TTC549 (cell line): ENCODE results near the gene EIF2D.
"Not testable (repeated sequence)": the region's sequence is repeated elsewhere in the genome, so short reads cannot be mapped to it uniquely, and the experiment has no call there.

ENCODE experiments used
- FAIRE-seq: peaks from 2 replicates; lab custom pipeline; 2012; peaks lifted over from hg19 to GRCh38; lab: Jason Lieb, UNC

The EIF2D gene

GRCh38 chr1:206586501-206587445 is 25.5 kb downstream of the EIF2D start:
- FAIRE-seq: no peak

- FAIRE-seq: no peak
Observed at GRCh38 chr1:206584683-206585082, 27.6 kb downstream of the EIF2D start.

- FAIRE-seq: no peak
Observed at GRCh38 chr1:206583707-206584648, 28.3 kb downstream of the EIF2D start.

GRCh38 chr1:206582971-206583706 is 29.1 kb downstream of the EIF2D start:
- no peak for FAIRE-seq

GRCh38 chr1:206582537-206582936 is 29.7 kb downstream of the EIF2D start:
- no peak for FAIRE-seq

- no peak for FAIRE-seq
Observed at GRCh38 chr1:206581571-206581981, 30.7 kb downstream of the EIF2D start.

GRCh38 chr1:206581114-206581497 is 31.2 kb downstream of the EIF2D start:
- FAIRE-seq: not testable (repeated sequence)

- FAIRE-seq: no peak
Observed at GRCh38 chr1:206580438-206581113, 31.7 kb downstream of the EIF2D start.

GRCh38 chr1:206579747-206580437 is 32.4 kb downstream of the EIF2D start:
- FAIRE-seq: no peak

- no peak for FAIRE-seq
Observed at GRCh38 chr1:206578978-206579374, 33.3 kb downstream of the EIF2D start.

GRCh38 chr1:206578068-206578977 is 33.9 kb downstream of the EIF2D start:
- no peak for FAIRE-seq

- FAIRE-seq: no peak
Observed at GRCh38 chr1:206577626-206578025, 34.6 kb downstream of the EIF2D start.

GRCh38 chr1:206575894-206576737 is 36.1 kb downstream of the EIF2D start:
- FAIRE-seq: no peak

- FAIRE-seq: no peak
Observed at GRCh38 chr1:206575165-206575893, 36.9 kb downstream of the EIF2D start.

- no peak for FAIRE-seq
Observed at GRCh38 chr1:206573762-206574161, 38.5 kb downstream of the EIF2D start.

GRCh38 chr1:206573319-206573718 is 38.9 kb downstream of the EIF2D start:
- FAIRE-seq: no peak

GRCh38 chr1:206572835-206573234 is 39.4 kb downstream of the EIF2D start:
- no peak for FAIRE-seq

- no peak for FAIRE-seq
Observed at GRCh38 chr1:206570529-206570928, 41.7 kb downstream of the EIF2D start.
